HG03097 (cell line): Measurements from ENCODE around the gene SIRT6.
"Not testable (repeated sequence)": the region's sequence is repeated elsewhere in the genome, so short reads cannot be mapped to it uniquely, and the experiment has no call there.

Experiments
- ATAC-seq: cut with Tn5 transposase; IDR thresholded peaks from one replicate; pipeline ENCODE4 v1.9.1; 2021; ENCODE audit not compliant: unreplicated experiment, low FRiP score

Gene SIRT6

GRCh38 chr19:4177146-4177545, 5.2 kb downstream of the SIRT6 start:
- ATAC-seq: no peak

- no peak for ATAC-seq
Observed at GRCh38 chr19:4175669-4175931, 6.8 kb downstream of the SIRT6 start.

- ATAC-seq: no peak
Observed at GRCh38 chr19:4174895-4175668, 7.3 kb downstream of the SIRT6 start.

GRCh38 chr19:4174213-4174894, 8.0 kb downstream of the SIRT6 start:
- ATAC-seq: no peak

- no peak for ATAC-seq
Observed at GRCh38 chr19:4173479-4174212, 8.7 kb downstream of the SIRT6 start.

- no peak for ATAC-seq
Observed at GRCh38 chr19:4172861-4173473, 9.4 kb downstream of the SIRT6 start.

GRCh38 chr19:4171676-4172075, 10.7 kb downstream of the SIRT6 start:
- ATAC-seq: no peak

GRCh38 chr19:4164262-4164661, 18.1 kb downstream of the SIRT6 start:
- ATAC-seq: no peak

GRCh38 chr19:4161415-4162077, 20.8 kb downstream of the SIRT6 start:
- no peak for ATAC-seq

- not testable (repeated sequence) for ATAC-seq
Observed at GRCh38 chr19:4157971-4158370, 24.4 kb downstream of the SIRT6 start.

- no peak for ATAC-seq
Observed at GRCh38 chr19:4157164-4157563, 25.2 kb downstream of the SIRT6 start.

GRCh38 chr19:4154571-4155312, 27.6 kb downstream of the SIRT6 start:
- ATAC-seq: no peak

- no peak for ATAC-seq
Observed at GRCh38 chr19:4152241-4152998, 29.9 kb downstream of the SIRT6 start.

GRCh38 chr19:4151623-4152022, 30.7 kb downstream of the SIRT6 start:
- ATAC-seq: no peak

GRCh38 chr19:4149518-4150288, 32.7 kb downstream of the SIRT6 start:
- ATAC-seq: no peak

- no peak for ATAC-seq
Observed at GRCh38 chr19:4144666-4145249, 37.6 kb downstream of the SIRT6 start.

- ATAC-seq: not testable (repeated sequence)
Observed at GRCh38 chr19:4142916-4143315, 39.4 kb downstream of the SIRT6 start.

GRCh38 chr19:4140237-4140711, 42.1 kb downstream of the SIRT6 start:
- ATAC-seq: no peak
